LHCN-M2 (cell line): ENCODE data around the gene IL12RB1. TPM values are rescaled to one million over a fixed set of nuclear protein-coding genes. Genes with fewer than 3 reads are reported as not detected.
A peak's percentile ranks its signal among the peaks of the same experiment; 100 is the strongest.

ENCODE experiments used
- DNase-seq: peaks from one replicate; pipeline ENCODE4 v3.0.0-alpha.2; 2012; ENCODE audit warnings: low read depth
- polyA plus RNA-seq: library from polyadenylated mRNA; unstranded; fragments of >200 nt; gene quantifications from one replicate; pipeline ENCODE4 v1.2.1, GENCODE V29; 2012; ENCODE audit warnings: missing spikeins
- total RNA-seq: library from RNA; depleted of rRNA; stranded (reverse); fragments of >200 nt; gene quantifications from 2 replicates; pipeline ENCODE4 v1.2.3, GENCODE V29; 2014; rRNA removed

The IL12RB1 gene
- total RNA-seq: not detected in 2 replicates
- not detected for polyA plus RNA-seq

- DNase-seq: no peak
Observed at GRCh38 chr19:18086590-18087138, at the start of gene IL12RB1. Gene IL12RB1 (minus strand): TSS chr19:18086934. CDS start chr19:18086823, 111 bp downstream.

GRCh38 chr19:18135712-18136584, 49.2 kb upstream of the IL12RB1 start:
- no peak for DNase-seq

GRCh38 chr19:18131841-18132596, 45.3 kb upstream of the IL12RB1 start:
- peak; percentile 15 for DNase-seq

GRCh38 chr19:18130523-18131242, 43.9 kb upstream of the IL12RB1 start:
- no peak for DNase-seq

GRCh38 chr19:18128805-18129204, 42.1 kb upstream of the IL12RB1 start:
- no peak for DNase-seq

GRCh38 chr19:18128044-18128443, 41.3 kb upstream of the IL12RB1 start:
- DNase-seq: peak; percentile 41

- DNase-seq: no peak
Observed at GRCh38 chr19:18126097-18126496, 39.4 kb upstream of the IL12RB1 start.

GRCh38 chr19:18123819-18124218, 37.1 kb upstream of the IL12RB1 start:
- DNase-seq: no peak

- DNase-seq: no peak
Observed at GRCh38 chr19:18122860-18123795, 36.4 kb upstream of the IL12RB1 start.

GRCh38 chr19:18122424-18122823, 35.7 kb upstream of the IL12RB1 start:
- DNase-seq: no peak

GRCh38 chr19:18121166-18121565, 34.4 kb upstream of the IL12RB1 start:
- no peak for DNase-seq

- DNase-seq: no peak
Observed at GRCh38 chr19:18120127-18120526, 33.4 kb upstream of the IL12RB1 start.

- DNase-seq: no peak
Observed at GRCh38 chr19:18119717-18120105, 33.0 kb upstream of the IL12RB1 start.

GRCh38 chr19:18119013-18119716, 32.4 kb upstream of the IL12RB1 start:
- DNase-seq: no peak

- no peak for DNase-seq
Observed at GRCh38 chr19:18118420-18119012, 31.8 kb upstream of the IL12RB1 start.

- peak; percentile 76 for DNase-seq
Observed at GRCh38 chr19:18117692-18118378, 31.1 kb upstream of the IL12RB1 start.

- no peak for DNase-seq
Observed at GRCh38 chr19:18117364-18117691, 30.6 kb upstream of the IL12RB1 start.

GRCh38 chr19:18114483-18114882, 27.7 kb upstream of the IL12RB1 start:
- DNase-seq: no peak

- no peak for DNase-seq
Observed at GRCh38 chr19:18113827-18114226, 27.1 kb upstream of the IL12RB1 start.
